Measurements from ENCODE around the gene RNF212.

Gene RNF212

GRCh38 chr4:1087371-1087770 lies 26.0 kb downstream of the RNF212 start:
- FAIRE-seq: no peak

DNA sequence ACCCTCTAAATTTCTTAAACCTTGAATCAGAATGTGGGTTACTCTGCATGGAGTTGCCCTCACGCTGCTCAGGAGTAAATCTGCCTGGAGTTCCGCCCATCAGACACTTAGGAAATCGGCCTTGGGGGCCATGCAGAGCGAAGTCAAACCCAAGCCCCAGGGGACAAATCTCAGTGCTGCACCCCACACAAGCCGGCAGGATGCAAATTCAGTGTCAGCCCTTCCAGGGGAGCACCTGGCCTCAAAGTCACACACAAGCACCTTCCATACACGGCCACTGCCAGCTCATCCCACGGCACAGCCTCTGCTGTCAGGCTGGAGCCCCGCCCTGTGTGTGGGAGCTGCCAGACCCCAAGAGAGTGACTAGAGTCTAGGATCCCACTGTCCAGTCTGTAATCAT lies 27.4 kb downstream of the RNF212 start:
- no peak for FAIRE-seq

- no peak for FAIRE-seq
These were observed 28.0 kb downstream of the RNF212 start for GRCh38 chr4:1085404-1085799.

DNA sequence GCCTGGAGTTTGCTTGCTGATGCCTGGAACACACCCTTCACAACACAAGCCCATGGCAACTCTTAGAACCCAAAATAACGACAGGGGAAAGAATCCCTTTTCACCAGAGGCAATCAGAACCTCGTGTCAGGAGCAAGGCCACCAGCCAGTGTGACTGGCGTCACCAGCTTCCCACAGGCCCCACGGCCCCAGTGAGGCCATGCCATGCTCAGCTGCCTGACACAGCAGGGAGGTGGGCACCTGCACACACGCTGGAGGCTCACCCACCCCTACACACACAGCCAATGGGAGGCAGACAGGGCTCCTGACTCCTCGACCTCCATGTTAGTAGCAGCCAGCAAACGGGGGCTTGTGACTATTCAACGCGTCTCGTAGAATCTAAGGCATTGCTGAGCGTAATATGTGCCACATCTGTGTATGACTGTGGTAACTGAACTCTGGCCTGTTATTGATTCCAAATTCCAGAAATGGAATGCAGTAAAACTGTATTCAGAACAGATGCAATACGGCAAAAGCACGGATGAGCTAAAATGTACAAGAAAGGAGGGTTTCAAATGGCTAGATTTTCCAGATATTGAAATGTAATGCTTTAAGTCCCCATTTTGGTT lies 28.5 kb downstream of the RNF212 start:
- FAIRE-seq: no peak

- no peak for FAIRE-seq
These were observed 29.0 kb downstream of the RNF212 start for GRCh38 chr4:1084394-1084793.

- no peak for FAIRE-seq
These were observed 30.9 kb downstream of the RNF212 start for GRCh38 chr4:1082215-1083182.

DNA sequence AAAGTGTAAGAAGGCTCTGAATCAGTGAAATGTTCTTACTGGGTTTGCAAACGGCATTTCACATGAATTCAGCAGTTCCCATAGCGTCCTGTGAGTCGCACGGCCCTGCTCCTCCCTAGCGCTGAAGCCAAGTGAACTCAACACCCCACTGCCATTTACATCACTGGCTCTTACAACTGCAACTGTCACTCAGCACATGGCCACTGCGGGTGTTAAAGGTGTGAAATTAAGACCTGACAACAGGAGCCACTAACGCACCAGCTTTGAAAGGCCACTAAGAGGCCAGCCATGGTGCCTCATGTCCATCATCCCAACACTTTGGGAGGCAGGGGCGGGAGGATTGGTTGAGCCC lies 31.7 kb downstream of the RNF212 start:
- no peak for FAIRE-seq

DNA sequence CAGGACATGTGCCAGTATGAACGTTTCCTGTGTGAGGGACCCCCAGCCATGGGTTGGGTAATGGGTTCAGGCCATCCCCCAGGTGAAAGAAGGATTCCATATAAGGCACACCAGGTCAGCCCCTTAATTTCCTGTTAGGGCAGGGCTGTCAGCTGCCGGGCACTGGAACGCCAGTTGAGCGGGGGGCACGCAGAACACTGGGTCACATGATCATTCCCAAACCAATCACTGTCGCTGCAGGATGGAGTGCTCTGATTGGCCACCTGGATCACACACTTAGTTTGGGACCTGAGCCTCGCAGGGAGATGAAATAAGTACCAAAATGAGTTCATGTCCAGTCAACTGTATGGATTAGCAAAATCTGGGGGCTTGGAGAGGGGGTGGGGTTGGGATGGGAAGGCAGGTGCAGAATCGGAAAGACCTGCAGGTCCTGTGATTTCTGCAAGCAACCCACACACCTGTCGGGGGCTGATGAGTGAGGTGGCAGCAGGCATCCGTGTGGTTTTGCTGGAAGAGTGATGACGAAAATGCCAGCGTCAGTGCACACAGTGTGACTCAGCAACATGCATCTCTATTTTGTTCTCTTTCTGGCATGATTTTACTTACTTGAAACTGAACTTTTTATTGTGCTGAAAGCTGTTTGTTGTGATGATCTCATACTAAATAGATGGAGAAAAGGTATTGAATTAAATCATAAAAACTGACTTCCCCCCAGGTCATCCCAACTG lies 32.2 kb downstream of the RNF212 start:
- no peak for FAIRE-seq

GRCh38 chr4:1080432-1080831 lies 32.9 kb downstream of the RNF212 start:
- no peak for FAIRE-seq

DNA sequence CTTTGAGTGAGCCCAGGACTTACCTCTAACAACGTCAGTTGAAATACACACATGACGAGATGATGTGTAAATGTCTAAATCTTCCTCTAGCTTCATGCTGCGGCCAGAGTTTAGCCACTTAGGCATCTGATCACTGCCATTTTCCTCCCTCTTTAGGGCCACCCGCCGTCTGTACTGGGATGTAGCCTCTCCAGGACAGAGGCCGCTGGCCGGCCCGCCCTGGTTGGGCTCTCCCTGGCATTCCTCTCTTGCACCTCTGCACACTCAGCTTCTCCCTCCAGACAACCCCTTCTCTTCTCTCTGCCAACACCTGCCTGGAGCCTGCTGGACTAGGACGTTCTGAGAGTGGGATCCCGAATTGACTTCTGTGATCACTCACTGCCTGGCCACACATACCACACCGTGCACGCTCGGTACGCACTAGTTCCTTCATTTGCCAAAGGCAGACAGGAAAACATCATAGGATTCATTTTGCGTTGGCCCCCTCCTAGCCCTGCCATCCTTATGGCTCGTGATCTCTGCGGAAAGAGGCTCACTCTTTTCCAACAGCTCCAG lies 33.6 kb downstream of the RNF212 start:
- FAIRE-seq: no peak

DNA sequence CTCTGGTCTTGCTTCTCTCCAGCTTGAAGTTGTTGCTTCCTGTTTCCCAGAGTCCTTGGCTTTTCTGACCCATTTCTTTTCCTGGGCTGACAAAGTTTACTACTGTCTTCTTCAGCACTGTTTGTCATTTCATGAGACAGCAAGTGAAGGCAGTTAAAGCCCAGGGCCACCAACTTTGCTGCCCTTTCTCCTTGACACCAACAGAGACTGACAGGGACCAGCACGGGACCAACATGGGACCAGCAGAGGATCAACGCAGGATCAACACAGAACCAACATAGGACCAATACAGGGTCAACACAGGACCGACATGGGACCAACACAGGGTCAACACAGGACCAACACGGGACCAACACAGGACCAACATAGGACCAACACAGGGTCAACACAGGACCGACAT lies 34.9 kb downstream of the RNF212 start:
- FAIRE-seq: no peak

GRCh38 chr4:1077711-1078477 lies 35.5 kb downstream of the RNF212 start:
- FAIRE-seq: no peak

- FAIRE-seq: no peak
These were observed 37.3 kb downstream of the RNF212 start for GRCh38 chr4:1075809-1076699.

GRCh38 chr4:1075225-1075624 lies 38.1 kb downstream of the RNF212 start:
- FAIRE-seq: no peak

- FAIRE-seq: no peak
These were observed 39.3 kb downstream of the RNF212 start for GRCh38 chr4:1074077-1074476.

- FAIRE-seq: no peak
These were observed 40.4 kb downstream of the RNF212 start for GRCh38 chr4:1072830-1073446.

DNA sequence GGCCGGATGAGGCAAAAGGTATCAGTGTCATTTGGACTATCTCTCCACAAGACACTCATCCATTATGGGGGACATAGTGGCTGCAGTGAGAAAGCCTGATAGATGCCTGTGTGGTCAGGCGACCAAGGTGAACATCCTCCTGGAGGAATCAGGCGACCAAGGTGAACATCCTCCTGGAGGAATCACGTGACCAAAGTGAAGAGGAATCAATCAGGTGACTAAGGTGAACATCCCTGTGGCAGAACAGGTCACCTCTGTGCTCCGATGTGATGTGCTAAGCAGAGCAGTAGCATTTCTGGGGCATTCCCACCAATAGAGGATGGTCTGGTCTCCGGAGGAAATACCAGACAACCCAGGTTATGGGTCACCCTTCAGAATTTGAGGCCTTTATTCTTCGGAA lies 44.0 kb downstream of the RNF212 start:
- no peak for FAIRE-seq

- FAIRE-seq: no peak
These were observed 47.6 kb downstream of the RNF212 start for GRCh38 chr4:1065732-1066131.

DNA sequence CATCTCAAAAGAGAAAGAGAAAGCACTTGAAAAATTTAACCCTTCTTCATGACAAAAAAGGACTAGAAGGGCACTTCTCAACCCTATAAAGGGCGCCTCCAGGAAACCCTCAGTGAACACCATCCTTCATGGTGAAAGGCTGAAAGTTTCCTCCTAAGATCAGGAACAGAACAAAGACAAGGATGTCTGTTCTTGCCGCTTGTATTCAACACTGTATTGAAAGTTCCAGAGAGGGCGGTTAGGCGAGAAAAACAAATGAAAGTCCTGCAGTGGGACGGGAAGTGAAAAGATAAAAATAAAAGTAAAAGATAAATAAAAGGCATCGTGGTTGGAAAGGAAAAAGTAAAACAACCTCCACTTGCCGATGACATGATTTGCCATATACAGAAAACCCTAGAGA lies 50.9 kb downstream of the RNF212 start:
- no peak for FAIRE-seq

DNA sequence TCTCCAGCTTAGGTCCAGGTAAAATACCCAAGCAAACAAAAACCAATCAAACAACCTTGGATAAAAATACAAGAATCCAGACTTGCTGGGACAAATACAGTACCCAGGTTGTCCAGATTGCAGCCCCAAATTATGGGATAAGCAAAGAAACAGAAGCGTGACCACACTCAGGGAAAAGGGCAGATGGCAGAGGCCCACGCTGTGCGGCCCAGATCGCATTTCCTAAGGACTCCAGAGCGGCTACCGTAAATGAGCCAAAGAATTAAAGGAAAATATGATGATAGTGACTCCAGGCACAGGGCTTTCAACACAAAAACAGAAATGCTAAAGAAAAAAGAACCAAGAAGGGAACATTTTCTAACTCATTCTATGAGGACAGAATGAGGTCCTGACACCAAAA lies 51.6 kb downstream of the RNF212 start:
- FAIRE-seq: no peak
